NCI-H460 (cell line): ENCODE measurements around the gene HNRNPUL2. TPM values are rescaled to one million over a fixed set of nuclear protein-coding genes. Genes with fewer than 3 reads are reported as not detected.

Experiments used
- DNase-seq: peaks from one replicate; pipeline ENCODE4 v3.0.0-alpha.2; 2016; ENCODE audit warnings: low read depth; ENCODE audit errors: extremely low read depth
- total RNA-seq: library from RNA; depleted of rRNA; stranded (reverse); fragments of >200 nt; shearing (Covaris generic); gene quantifications from 2 replicates; pipeline ENCODE4 v1.2.3, GENCODE V29; 2014

The HNRNPUL2 gene
- total RNA-seq, 1 experiment from 2014 or later, result 7.5 TPM

DNA sequence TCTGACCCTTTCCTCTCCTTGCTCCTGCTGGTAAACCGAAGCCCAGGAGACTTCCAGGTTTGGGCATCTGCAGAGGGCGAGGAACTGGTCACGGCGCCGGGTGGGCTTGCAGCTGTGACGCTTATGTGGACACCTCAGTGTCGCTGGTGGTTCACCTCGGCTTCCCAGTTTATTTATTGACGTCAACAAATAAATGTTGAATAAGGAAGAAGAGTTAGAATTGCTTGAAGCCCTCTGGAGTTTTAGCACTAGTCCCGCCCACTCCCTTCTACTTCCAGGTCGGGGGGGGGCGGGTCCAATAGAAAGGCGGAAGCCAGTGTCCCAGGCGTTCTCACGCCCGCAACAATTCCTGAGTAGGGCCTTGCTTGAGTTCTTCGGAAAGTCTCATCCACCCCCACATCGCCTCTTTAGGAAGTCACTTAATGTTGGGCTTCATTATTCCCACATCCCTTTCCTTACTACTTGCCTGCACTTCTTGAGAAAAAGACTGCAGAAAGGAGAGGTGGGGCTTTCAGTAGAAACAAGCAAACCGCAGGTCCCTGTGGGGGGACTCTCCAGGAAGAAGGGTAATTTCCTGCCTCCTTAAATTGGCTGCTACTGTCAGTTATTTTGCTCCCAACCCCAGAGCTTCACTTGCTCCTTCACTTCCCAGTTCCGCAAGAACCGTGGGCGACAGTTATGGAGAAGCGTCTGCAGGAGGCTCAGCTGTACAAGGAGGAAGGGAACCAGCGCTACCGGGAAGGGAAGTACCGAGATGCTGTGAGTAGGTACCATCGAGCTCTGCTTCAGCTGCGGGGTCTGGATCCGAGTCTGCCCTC, 1.1 kb upstream of the HNRNPUL2 start, which contains the start of gene TTC9C:
TSS of gene TTC9C (plus strand) at position 316 of the 818 bp plus-strand sequence. CDS start at position 679, 363 bp downstream.
- peak; percentile 62 for DNase-seq

- DNase-seq, result peak; percentile 96
These were observed 564 bp upstream of the HNRNPUL2 start for GRCh38 chr11:62727872-62728170.

GRCh38 chr11:62726915-62727164, 417 bp downstream of the HNRNPUL2 start:
- DNase-seq, result no peak

GRCh38 chr11:62726156-62726914, 922 bp downstream of the HNRNPUL2 start:
- DNase-seq, result no peak

GRCh38 chr11:62725646-62726045, 1.6 kb downstream of the HNRNPUL2 start:
- DNase-seq, result no peak

- DNase-seq, result no peak
These were observed 3.1 kb downstream of the HNRNPUL2 start for GRCh38 chr11:62724171-62724570.

DNA sequence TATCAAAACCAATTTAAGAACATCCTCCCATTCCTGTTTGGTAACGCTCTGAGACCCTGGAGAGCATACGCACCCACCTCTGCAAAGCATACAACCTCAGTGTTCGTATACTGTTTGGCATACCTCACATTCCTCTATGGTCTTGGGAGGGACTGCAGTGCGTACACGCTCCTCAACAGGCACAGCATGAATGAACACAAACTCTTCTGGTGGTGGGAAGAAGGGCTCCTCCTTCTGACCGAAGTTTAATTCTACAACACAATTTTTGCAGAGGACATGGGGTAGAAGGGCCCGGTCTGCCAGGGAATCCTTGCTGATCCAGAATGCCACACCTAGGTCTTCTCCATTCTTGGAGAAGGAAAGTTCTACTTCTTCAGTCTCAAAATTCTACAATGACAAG, 5.3 kb downstream of the HNRNPUL2 start:
- no peak for DNase-seq

DNA sequence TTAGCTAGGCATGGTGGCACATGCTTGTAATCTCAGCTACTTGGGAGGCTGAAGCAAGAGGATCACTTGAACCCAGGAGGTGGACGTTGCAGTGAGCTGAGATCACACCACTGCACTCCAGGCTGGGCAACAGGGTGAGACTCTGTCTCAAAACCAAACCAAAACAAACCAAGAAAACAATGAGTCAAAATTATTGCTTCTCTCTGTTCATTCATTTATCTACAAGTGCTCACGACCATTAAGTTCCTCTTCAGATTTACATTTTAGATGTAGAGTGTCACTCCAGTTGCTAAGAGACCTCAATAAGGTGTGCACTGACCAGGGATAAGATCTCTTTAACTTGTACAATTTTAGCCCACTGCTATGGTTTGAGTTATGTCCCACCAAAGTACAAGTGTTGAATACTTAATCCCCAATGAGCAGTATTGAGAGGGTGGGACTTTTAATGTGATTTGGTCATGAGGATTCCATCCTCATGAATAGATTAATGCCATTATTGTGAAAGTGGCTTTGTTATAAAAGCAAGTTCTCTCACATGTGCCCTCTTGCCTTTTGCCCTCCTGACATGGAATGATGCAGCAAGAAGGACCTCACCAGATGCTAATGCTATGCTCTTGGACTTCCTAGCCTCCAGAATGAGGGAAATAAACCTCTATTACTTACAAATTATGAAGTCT, 7.8 kb downstream of the HNRNPUL2 start:
- no peak for DNase-seq

GRCh38 chr11:62716816-62717215, 10.4 kb downstream of the HNRNPUL2 start:
- no peak for DNase-seq

GRCh38 chr11:62716206-62716605, 11.1 kb downstream of the HNRNPUL2 start:
- no peak for DNase-seq

GRCh38 chr11:62715150-62716130, 11.8 kb downstream of the HNRNPUL2 start:
- DNase-seq, result no peak

DNA sequence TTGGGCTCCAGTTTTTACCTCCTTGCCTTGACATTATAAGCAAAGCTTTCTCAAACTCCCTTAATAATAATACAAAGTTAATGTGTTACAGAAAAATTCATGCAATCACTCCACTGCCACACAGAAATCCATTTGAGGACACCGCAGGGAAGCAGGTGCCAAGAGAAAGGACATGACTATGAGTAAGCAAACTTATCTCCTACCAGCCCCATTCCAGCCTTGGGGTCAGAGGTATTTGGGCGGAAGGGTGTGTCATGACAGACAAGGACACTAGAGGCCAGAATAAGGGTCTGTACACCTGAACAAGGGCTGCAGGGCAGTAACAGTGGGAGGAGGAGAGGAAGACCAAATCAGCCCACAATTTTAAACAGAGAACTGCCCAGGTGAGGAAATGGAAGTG, 13.9 kb downstream of the HNRNPUL2 start:
- DNase-seq, result no peak

DNA sequence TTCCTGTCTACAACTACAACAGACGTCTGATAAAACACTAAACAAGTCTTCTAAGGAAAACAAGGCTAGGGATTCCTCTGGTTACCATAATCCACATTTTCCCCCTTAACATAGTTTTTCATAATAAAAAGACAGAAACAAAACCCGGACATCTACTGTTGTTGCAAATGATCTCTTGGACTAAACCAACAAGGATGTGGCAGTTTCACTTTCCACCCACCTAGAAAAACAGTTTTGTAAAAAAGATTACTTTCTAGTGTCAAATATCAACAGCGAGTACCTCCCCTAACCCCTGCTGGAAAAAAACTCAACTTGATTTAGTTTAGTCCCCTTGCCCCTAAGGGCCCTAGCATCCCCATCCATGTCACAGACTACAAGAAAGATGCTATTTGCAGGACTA, 14.4 kb downstream of the HNRNPUL2 start:
- DNase-seq, result no peak

- no peak for DNase-seq
These were observed 14.9 kb downstream of the HNRNPUL2 start for GRCh38 chr11:62712276-62712812.

DNA sequence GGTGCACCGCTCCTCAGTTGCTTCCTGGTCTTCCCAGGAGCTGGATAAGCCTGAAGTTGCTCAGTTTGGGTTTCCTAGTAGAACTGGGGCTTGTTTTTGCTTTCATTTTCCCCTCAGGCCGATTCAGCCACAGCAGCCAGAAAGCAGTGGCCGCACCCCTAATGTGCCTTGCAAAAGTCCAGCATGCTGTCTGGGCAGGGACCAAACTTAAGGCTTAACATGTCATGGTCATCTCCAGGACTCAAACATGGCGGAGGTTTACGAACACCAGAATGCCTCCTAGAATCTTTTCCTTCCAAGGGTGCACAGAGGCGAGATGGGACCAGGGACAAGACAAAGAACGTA, 17.3 kb downstream of the HNRNPUL2 start:
- DNase-seq, result no peak

DNA sequence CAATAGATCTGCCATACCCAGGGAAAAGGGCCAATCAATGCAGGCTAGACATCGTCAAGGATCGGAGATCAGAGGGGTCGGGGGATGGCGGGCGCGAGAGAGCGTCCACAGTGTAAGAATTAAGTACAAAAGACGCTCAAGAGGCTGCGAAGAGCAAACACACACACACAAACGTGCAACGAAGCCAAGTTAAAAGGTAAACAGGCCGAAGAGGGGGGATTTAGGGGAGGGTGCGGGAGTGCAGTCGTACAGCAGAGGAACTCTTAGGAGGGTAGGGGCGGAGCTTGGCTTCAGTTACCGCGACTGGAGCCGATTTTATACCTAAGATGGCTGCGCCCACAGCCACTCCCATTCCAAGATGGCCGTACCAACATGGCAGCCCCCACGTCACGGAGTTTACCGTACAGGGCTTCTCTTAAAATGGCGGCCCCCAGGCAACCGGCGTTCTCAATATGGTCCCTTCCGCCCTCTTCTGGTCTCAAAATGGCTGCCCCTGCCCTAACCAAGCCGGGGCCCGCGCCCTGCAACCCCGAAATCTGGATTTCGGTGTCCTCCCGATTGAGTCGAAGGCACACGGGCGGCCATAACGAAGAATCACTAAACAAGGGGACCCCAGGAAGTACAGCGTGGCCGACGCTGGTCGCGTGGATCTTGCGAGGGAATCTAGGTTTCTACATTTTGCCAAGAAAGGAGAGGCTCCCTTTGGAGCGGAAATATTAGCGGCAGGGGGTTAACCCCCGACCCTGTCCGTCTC, 17.8 kb downstream of the HNRNPUL2 start:
- peak; percentile 95 for DNase-seq

DNA sequence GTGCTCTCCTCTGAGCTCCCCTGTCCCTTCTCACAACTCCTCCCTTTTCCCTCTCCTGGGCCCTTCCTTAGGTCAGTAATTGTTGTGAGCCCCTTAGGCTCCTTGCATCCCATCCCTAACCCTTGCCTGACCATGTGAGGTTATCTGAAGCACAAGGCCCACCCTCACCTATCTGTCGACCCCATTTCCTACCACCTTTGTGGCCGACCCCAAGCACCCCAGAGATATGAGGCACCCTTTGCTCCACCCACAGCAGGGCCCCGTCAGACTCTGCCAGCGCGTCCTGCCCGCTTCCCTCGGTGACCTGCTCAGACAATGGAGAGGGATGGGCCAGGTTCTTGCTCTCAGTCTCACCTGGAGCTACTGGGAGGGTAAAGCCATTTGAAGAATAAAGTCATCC, 18.5 kb downstream of the HNRNPUL2 start:
- DNase-seq, result no peak

GRCh38 chr11:62708392-62708791, 18.9 kb downstream of the HNRNPUL2 start:
- no peak for DNase-seq

DNA sequence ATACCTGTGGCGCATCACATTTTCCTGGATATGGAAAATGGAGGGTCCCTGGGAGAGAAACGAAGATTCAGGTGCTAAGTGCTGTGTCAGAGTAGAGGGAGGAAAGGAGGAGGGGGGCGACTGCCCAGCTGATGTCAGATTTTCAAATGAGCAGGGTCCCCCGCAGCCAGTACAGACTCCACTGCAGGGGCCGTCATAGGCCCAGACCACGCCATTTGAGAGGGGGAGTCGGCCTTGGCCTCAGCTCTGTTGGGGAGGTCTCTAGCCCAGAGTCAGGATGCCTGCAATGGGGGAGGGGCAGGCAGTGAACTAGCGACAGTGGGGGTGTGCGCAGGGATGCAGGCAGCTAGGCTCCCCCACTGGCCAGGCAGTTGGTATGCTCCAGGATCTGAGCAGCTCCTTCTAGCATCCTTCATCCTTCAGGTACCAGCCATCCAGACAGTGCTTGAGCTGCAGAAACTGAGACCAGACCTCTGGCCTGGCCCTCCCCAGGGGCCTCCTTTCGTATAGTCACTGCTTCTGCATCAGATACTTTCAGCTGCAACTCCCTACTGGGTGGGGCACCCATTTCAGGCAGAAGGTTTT, 19.9 kb downstream of the HNRNPUL2 start, which contains the start of the genes BSCL2 and GNG3:
TSS of gene BSCL2 (minus strand) at position 148 of the 585 bp plus-strand sequence. CDS start 229 bp downstream, outside the sequence.
TSS of gene GNG3 (plus strand) at position 400 of the 585 bp plus-strand sequence. CDS start 620 bp downstream, outside the sequence.
- no peak for DNase-seq
